Osteoblast (primary cell): ENCODE results near the gene SP140. TPM values are rescaled to one million over a fixed set of nuclear protein-coding genes. Genes with fewer than 3 reads are reported as not detected.

Source experiments
- DNase-seq: peaks from one replicate; pipeline ENCODE4 v3.0.0; 2011; ENCODE audit warnings: low spot score, mixed read lengths; ENCODE audit not compliant: insufficient read length; ENCODE audit errors: missing footprints
- H2AFZ ChIP-seq: 2 replicates; pipeline ENCODE4 v1.6.0; 2011; ENCODE audit warnings: mild to moderate bottlenecking, low read length
- H3K27ac ChIP-seq: 2 replicates; pipeline ENCODE4 v1.5.1; 2011; ENCODE audit warnings: mild to moderate bottlenecking, low read depth, low read length, moderate library complexity
- H3K27me3 ChIP-seq: 2 replicates; pipeline ENCODE4 v1.6.0; 2012; ENCODE audit warnings: mild to moderate bottlenecking, control low read depth, inconsistent platforms, low read length, moderate library complexity; ENCODE audit not compliant: insufficient read depth
- H3K36me3 ChIP-seq: 2 replicates; pipeline ENCODE4 v1.5.1; 2011; ENCODE audit warnings: mild to moderate bottlenecking, low read length, control low read depth, moderate library complexity; ENCODE audit not compliant: insufficient read depth
- H3K4me1 ChIP-seq: 2 replicates; pipeline ENCODE4 v1.5.1; 2011; ENCODE audit warnings: mild to moderate bottlenecking, low read length, control low read depth, moderate library complexity; ENCODE audit not compliant: insufficient read depth
- H3K4me2 ChIP-seq: 2 replicates; pipeline ENCODE4 v1.6.0; 2011; ENCODE audit warnings: mild to moderate bottlenecking, low read length; ENCODE audit not compliant: insufficient read depth
- H3K4me3 ChIP-seq: fragments of 200-600 bp; sonication (generic); 3 replicates; pipeline ENCODE4 v1.5.1; 2012; ENCODE audit warnings: mild to moderate bottlenecking, low read length, inconsistent platforms; ENCODE audit not compliant: insufficient read depth
- H3K79me2 ChIP-seq: 2 replicates; pipeline ENCODE4 v1.6.0; 2012; ENCODE audit warnings: mild to moderate bottlenecking, low read length, control low read depth, inconsistent platforms; ENCODE audit not compliant: insufficient read depth
- H3K9me3 ChIP-seq: 2 replicates; pipeline ENCODE4 v1.5.1; 2011; ENCODE audit warnings: low read depth, low read length, control low read depth
- H4K20me1 ChIP-seq: 2 replicates; pipeline ENCODE4 v1.6.0; 2012; ENCODE audit warnings: mild to moderate bottlenecking, low read length, control low read depth; ENCODE audit not compliant: insufficient read depth
- CTCF ChIP-seq: IDR thresholded peaks from 2 replicates; pipeline ENCODE4 v1.5.1; 2011; ENCODE audit warnings: mild to moderate bottlenecking, low read depth, low read length, moderate library complexity; ENCODE audit errors: extremely low read depth
- total RNA-seq: library from RNA; depleted of rRNA; stranded (reverse); fragments of >200 nt; gene quantifications from 2 replicates; pipeline ENCODE4 v1.2.3, GENCODE V29; 2012

The SP140 gene
- total RNA-seq, 1 donor = 0.36 TPM

- Histone ChIP-seq H2AFZ (no peak overlapping the region), H3K4me3 (no peak overlapping the region), H3K4me1 (peaks cover 11% of the 10 kb centered on the region), H3K9me3 (no peaks in the 10 kb centered on the region), H4K20me1 (no peaks in the 10 kb centered on the region), H3K27me3 (no peaks in the 10 kb centered on the region), H3K4me2 (no peak overlapping the region), H3K27ac (no peak overlapping the region), H3K36me3 (peaks cover 27% of the 10 kb centered on the region), H3K79me2 (no peaks in the 10 kb centered on the region)
- DNase-seq = no peak
- TF ChIP-seq CTCF = no peak
Observed at GRCh38 chr2:230216489-230216888, 9.0 kb upstream of the SP140 start.

- no peak for TF ChIP-seq CTCF
- DNase-seq = no peak
- H3K79me2 ChIP-seq = no peaks in the 10 kb centered on the region
- peaks cover 11% of the 10 kb centered on the region for H3K4me1 ChIP-seq
- no peaks in the 10 kb centered on the region for H3K9me3 ChIP-seq
- no peak overlapping the region for H3K27ac ChIP-seq
- H3K27me3 ChIP-seq = no peaks in the 10 kb centered on the region
- H3K4me3 ChIP-seq = no peak overlapping the region
- H2AFZ ChIP-seq = no peak overlapping the region
- H4K20me1 ChIP-seq = no peaks in the 10 kb centered on the region
- H3K36me3 ChIP-seq = peaks cover 19% of the 10 kb centered on the region
- no peak overlapping the region for H3K4me2 ChIP-seq
Observed at GRCh38 chr2:230217424-230217823, 8.1 kb upstream of the SP140 start.

GRCh38 chr2:230218421-230218820, 7.1 kb upstream of the SP140 start:
- peak overlapping the region; percentile 93 for H3K4me2 ChIP-seq
- no peaks in the 10 kb centered on the region for H3K9me3 ChIP-seq
- no peaks in the 10 kb centered on the region for H4K20me1 ChIP-seq
- no peak overlapping the region for H3K27ac ChIP-seq
- H2AFZ ChIP-seq = no peak overlapping the region
- TF ChIP-seq CTCF = no peak
- no peak overlapping the region for H3K4me3 ChIP-seq
- DNase-seq = no peak
- peaks cover 11% of the 10 kb centered on the region for H3K4me1 ChIP-seq
- H3K36me3 ChIP-seq = peaks cover 17% of the 10 kb centered on the region
- H3K79me2 ChIP-seq = no peaks in the 10 kb centered on the region
- no peaks in the 10 kb centered on the region for H3K27me3 ChIP-seq

GRCh38 chr2:230219419-230220331, 5.9 kb upstream of the SP140 start, which contains the start of gene SP110:
Gene SP110, minus strand, starts transcription at chr2:230219984. Its CDS starts 3,057 bp downstream, at chr2:230216927.
- peak; percentile 82 for DNase-seq

More at GRCh38 chr2:230219419-230220331, 5.9 kb upstream of the SP140 start, which contains the start of gene SP110:
- Histone ChIP-seq H3K36me3 (peaks cover 14% of the 10 kb centered on the region), H4K20me1 (no peaks in the 10 kb centered on the region), H2AFZ (peak within 1 kb of the TSS; percentile 91), H3K4me2 (peak within 1 kb of the TSS; percentile 93), H3K4me3 (peak within 1 kb of the TSS; percentile 79), H3K79me2 (no peaks in the 10 kb centered on the region), H3K27ac (peak within 1 kb of the TSS; percentile 60), H3K4me1 (peaks cover 11% of the 10 kb centered on the region), H3K9me3 (no peaks in the 10 kb centered on the region), H3K27me3 (no peaks in the 10 kb centered on the region)
- TF ChIP-seq CTCF = no peak
